Chondrocyte (in vitro differentiated cells): ENCODE measurements around the gene PCED1B. TPM values are rescaled to one million over a fixed set of nuclear protein-coding genes. Genes with fewer than 3 reads are reported as not detected.
"Not testable (repeated sequence)": the region's sequence is repeated elsewhere in the genome, so short reads cannot be mapped to it uniquely, and the experiment has no call there.

Experiments used
- DNase-seq: peaks from one replicate; pipeline ENCODE4 v3.0.0; 2021; ENCODE audit warnings: mixed read lengths, low spot score
- H3K27ac Mint-ChIP-seq: one replicate; pipeline ENCODE4 v1.8.0; 2021; ENCODE audit warnings: mild to moderate bottlenecking, moderate library complexity, mixed read lengths; ENCODE audit not compliant: unreplicated experiment
- H3K27me3 Mint-ChIP-seq: 2 replicates; pipeline ENCODE4 v1.8.0; 2021; ENCODE audit warnings: low read depth, mixed read lengths
- H3K36me3 Mint-ChIP-seq: 2 replicates; pipeline ENCODE4 v1.8.0; 2021; ENCODE audit warnings: low read depth, mixed read lengths
- H3K4me1 Mint-ChIP-seq: 2 replicates; pipeline ENCODE4 v1.8.0; 2021; ENCODE audit warnings: low read depth, mild to moderate bottlenecking, mixed read lengths
- H3K4me3 Mint-ChIP-seq: one replicate; pipeline ENCODE4 v1.8.0; 2021; ENCODE audit warnings: mild to moderate bottlenecking, moderate library complexity, mixed read lengths; ENCODE audit not compliant: unreplicated experiment
- H3K9me3 Mint-ChIP-seq: 2 replicates; pipeline ENCODE4 v1.8.0; 2021; ENCODE audit warnings: low read depth, mixed read lengths
- CTCF ChIP-seq: fragments of 200-600 bp; sonication (generic); IDR thresholded peaks from 2 replicates; pipeline ENCODE4 v1.5.0; 2021; ENCODE audit warnings: antibody characterized with exemption, mild to moderate bottlenecking, moderate library complexity
- total RNA-seq: library from RNA; stranded (reverse); gene quantifications from 3 replicates; pipeline ENCODE4 v1.2.1, GENCODE V29; 2021

The PCED1B gene
- total RNA-seq, 1 donor from 2014 or later = 2.3 TPM

DNA sequence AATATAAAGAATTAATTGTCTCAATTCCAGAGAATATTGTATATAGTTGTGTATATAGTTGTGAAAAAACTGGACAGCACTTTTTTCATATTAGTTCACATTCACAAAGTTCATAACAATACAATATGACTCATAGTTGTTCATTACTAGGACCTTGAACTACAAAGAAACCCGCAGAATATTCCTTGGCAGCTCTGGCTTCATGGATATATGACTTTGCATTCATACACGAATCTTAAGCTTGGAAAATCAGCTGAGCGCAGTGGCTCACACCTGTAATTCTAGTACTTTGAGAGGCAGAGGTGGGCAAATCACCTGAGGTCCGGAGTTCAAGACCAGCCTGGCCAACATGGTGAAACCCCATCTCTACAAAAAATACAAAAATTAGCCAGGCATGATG, 38.1 kb upstream of the PCED1B start:
- H3K4me1 Mint-ChIP-seq = peaks cover 7% of the 10 kb centered on the region
- H3K27ac Mint-ChIP-seq = no peak overlapping the region
- no peak for TF ChIP-seq CTCF
- H3K9me3 Mint-ChIP-seq = peaks cover 5% of the 10 kb centered on the region
- no peak overlapping the region for H3K4me3 Mint-ChIP-seq
- no peaks in the 10 kb centered on the region for H3K36me3 Mint-ChIP-seq
- H3K27me3 Mint-ChIP-seq = no peaks in the 10 kb centered on the region
- DNase-seq = no peak

- H3K4me3 Mint-ChIP-seq = no peak overlapping the region
- no peak overlapping the region for H3K27ac Mint-ChIP-seq
- peaks cover 21% of the 10 kb centered on the region for H3K9me3 Mint-ChIP-seq
- H3K36me3 Mint-ChIP-seq = peaks cover 9% of the 10 kb centered on the region
- TF ChIP-seq CTCF = no peak
- DNase-seq = no peak
- no peaks in the 10 kb centered on the region for H3K27me3 Mint-ChIP-seq
- no peaks in the 10 kb centered on the region for H3K4me1 Mint-ChIP-seq
Observed at GRCh38 chr12:47048541-47048940, 30.9 kb upstream of the PCED1B start.

DNA sequence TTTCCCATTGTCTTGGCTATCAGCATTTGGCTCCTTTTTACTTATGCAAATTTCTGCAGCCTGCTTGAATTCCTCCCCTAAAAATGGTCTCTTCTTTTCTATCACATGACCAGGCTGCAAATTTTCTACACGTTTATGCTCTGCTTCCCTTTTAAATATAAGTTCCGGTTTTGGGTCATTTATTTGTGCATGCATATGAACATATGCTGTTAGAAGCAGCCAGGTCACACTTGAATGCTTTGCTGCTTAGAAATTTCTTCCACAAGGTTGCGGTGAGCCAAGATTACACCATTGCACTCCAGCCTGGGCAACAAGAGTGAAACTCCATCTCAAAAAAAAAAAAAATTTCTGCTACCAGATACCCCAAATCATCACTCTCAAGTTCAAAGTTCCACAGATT, 28.1 kb upstream of the PCED1B start:
- not testable (repeated sequence) for H3K27me3 Mint-ChIP-seq, H3K4me3 Mint-ChIP-seq, H3K4me1 Mint-ChIP-seq, DNase-seq, H3K36me3 Mint-ChIP-seq, H3K27ac Mint-ChIP-seq
- H3K9me3 Mint-ChIP-seq = peaks cover 23% of the 10 kb centered on the region

GRCh38 chr12:47052274-47052673, 27.1 kb upstream of the PCED1B start:
- H3K9me3 Mint-ChIP-seq = peaks cover 27% of the 10 kb centered on the region
- no peak for DNase-seq
- H3K4me3 Mint-ChIP-seq = no peak overlapping the region
- H3K4me1 Mint-ChIP-seq = no peaks in the 10 kb centered on the region
- no peak for TF ChIP-seq CTCF
- peaks cover 12% of the 10 kb centered on the region for H3K36me3 Mint-ChIP-seq
- H3K27me3 Mint-ChIP-seq = no peaks in the 10 kb centered on the region
- no peak overlapping the region for H3K27ac Mint-ChIP-seq

- peaks cover 30% of the 10 kb centered on the region for H3K9me3 Mint-ChIP-seq
- no peak overlapping the region for H3K4me3 Mint-ChIP-seq
- H3K27me3 Mint-ChIP-seq = no peaks in the 10 kb centered on the region
Observed at GRCh38 chr12:47053961-47054360, 25.5 kb upstream of the PCED1B start.

More at GRCh38 chr12:47053961-47054360, 25.5 kb upstream of the PCED1B start:
- H3K27ac Mint-ChIP-seq = no peak overlapping the region
- no peak for TF ChIP-seq CTCF
- DNase-seq = no peak
- no peaks in the 10 kb centered on the region for H3K4me1 Mint-ChIP-seq
- H3K36me3 Mint-ChIP-seq = peaks cover 14% of the 10 kb centered on the region
